ENCODE measurements around the gene ZNF197. TPM values are rescaled to one million over a fixed set of nuclear protein-coding genes. Genes with fewer than 3 reads are reported as not detected.
"Not testable (repeated sequence)": the region's sequence is repeated elsewhere in the genome, so short reads cannot be mapped to it uniquely, and the experiment has no call there.

ZNF197 gene
- total RNA-seq, 5 donors from 2014 or later (not counting 1 experiment from before 2014, with no cell fraction given) = 8.2 to 16.0 (median 14.4) TPM

GRCh38 chr3:44580971-44581370 lies 43.9 kb upstream of the ZNF197 start:
- H3K27ac Mint-ChIP-seq; H3K4me1 ChIP-seq (ENCODE audit: control insufficient read depth in 1 of 2, extremely low read depth in 1 of 2, insufficient read depth in 2 of 2, low read length in 2 of 2); H3K9me3 ChIP-seq; DNase-seq; POLR2A ChIA-PET; ATAC-seq (replicated peaks in 1 of 4); H3K4me3 ChIP-seq (ENCODE audit: control insufficient read depth in 1 of 2, extremely low read depth in 1 of 2, low read length in 1 of 2); H3K36me3 ChIP-seq (ENCODE audit: control insufficient read depth in 2 of 2, extremely low read depth in 1 of 2, insufficient read depth in 1 of 2, low read length in 1 of 2); H3K4me3 Mint-ChIP-seq; CTCF ChIA-PET; H3K27ac ChIP-seq (ENCODE audit: low read length): not testable (repeated sequence)
- H3K27me3 Mint-ChIP-seq = peaks cover 23 to 29% of the 10 kb centered on the region in 2 donors
- H3K4me1 Mint-ChIP-seq = peaks cover 8 to 16% (median 14%) of the 10 kb centered on the region in 3 donors
- H3K36me3 Mint-ChIP-seq = peaks cover 24% of the 10 kb centered on the region
- H3K27me3 ChIP-seq (replicated peaks in 1 of 2; ENCODE audit: control insufficient read depth in 2 of 2, extremely low read depth in 1 of 2, insufficient read depth in 2 of 2, low read length in 1 of 2) = peaks cover 0 to 14% of the 10 kb centered on the region in 2 experiments
- 77% methylated on average over 51 of the region's 62 CpGs for WGBS (ENCODE audit: insufficient coverage)
- H3K9me3 Mint-ChIP-seq = peaks cover 9 to 19% (median 15%) of the 10 kb centered on the region in 3 donors

GRCh38 chr3:44584646-44585501 lies 40.0 kb upstream of the ZNF197 start, which contains the start of gene ZNF660:
Gene ZNF660 (plus strand): TSS chr3:44584964. CDS start chr3:44594194, 9,230 bp downstream.
- WGBS (ENCODE audit: insufficient coverage) = 9% methylated on average over 39 of the region's 41 CpGs
- no peak within 1 kb of the TSS for H3K27ac ChIP-seq (ENCODE audit: low read length)

GRCh38 chr3:44596621-44597020 lies 28.2 kb upstream of the ZNF197 start:
- ATAC-seq (replicated peaks in 1 of 4) (no peak), DNase-seq (no peak)
- Mint-ChIP-seq H3K36me3 (peaks cover 13% of the 10 kb centered on the region), H3K27ac (no peak overlapping the region), H3K27me3 (peaks cover under 1 to 2% of the 10 kb centered on the region in 2 donors), H3K4me1 (no peaks in the 10 kb centered on the region), H3K4me3 (no peak overlapping the region), H3K9me3 (peaks cover 16 to 34% (median 30%) of the 10 kb centered on the region in 3 donors)
- H3K36me3 ChIP-seq (ENCODE audit: control insufficient read depth in 2 of 2, extremely low read depth in 1 of 2, insufficient read depth in 1 of 2, low read length in 1 of 2) = no peaks in the 10 kb centered on the region
- no peak overlapping the region for H3K4me3 ChIP-seq (ENCODE audit: control insufficient read depth in 1 of 2, extremely low read depth in 1 of 2, low read length in 1 of 2)
- no peaks in the 10 kb centered on the region for H3K9me3 ChIP-seq
- H3K27me3 ChIP-seq (replicated peaks in 1 of 2; ENCODE audit: control insufficient read depth in 2 of 2, extremely low read depth in 1 of 2, insufficient read depth in 2 of 2, low read length in 1 of 2) = no peaks in the 10 kb centered on the region
- H3K27ac ChIP-seq (ENCODE audit: low read length) = no peak overlapping the region
- no peaks in the 10 kb centered on the region for H3K4me1 ChIP-seq (ENCODE audit: control insufficient read depth in 1 of 2, extremely low read depth in 1 of 2, insufficient read depth in 2 of 2, low read length in 2 of 2)
- POLR2A ChIA-PET = no interaction called here
- CTCF ChIA-PET = no interaction called here
- WGBS (ENCODE audit: insufficient coverage) = 100% methylated on average over 1 of the region's 1 CpG

More at GRCh38 chr3:44584646-44585501, 40.0 kb upstream of the ZNF197 start, which contains the start of gene ZNF660:
- POLR2A ChIA-PET = no interaction called here
- Mint-ChIP-seq H3K27me3 (peaks cover 38 to 55% of the 10 kb centered on the region in 2 donors), H3K27ac (no peak within 1 kb of the TSS), H3K4me3 (peak within 1 kb of the TSS; percentile 25 to 68 (median 58)), H3K4me1 (peaks cover 8 to 16% (median 14%) of the 10 kb centered on the region in 3 donors), H3K9me3 (peaks cover 11 to 15% (median 11%) of the 10 kb centered on the region in 3 donors), H3K36me3 (peaks cover 25% of the 10 kb centered on the region)
- DNase-seq (peak in 5 of 35 experiments; percentile 0 to 16 (median 1)), ATAC-seq (replicated peaks in 1 of 4) (peak; percentile 40 to 55 (median 50))
- Histone ChIP-seq H3K27me3 (replicated peaks in 1 of 2; ENCODE audit: control insufficient read depth in 2 of 2, extremely low read depth in 1 of 2, insufficient read depth in 2 of 2, low read length in 1 of 2) (peaks cover 0 to 17% of the 10 kb centered on the region in 2 experiments), H3K4me1 (ENCODE audit: control insufficient read depth in 1 of 2, extremely low read depth in 1 of 2, insufficient read depth in 2 of 2, low read length in 2 of 2) (peaks cover 0 to 9% of the 10 kb centered on the region in 2 experiments), H3K36me3 (ENCODE audit: control insufficient read depth in 2 of 2, extremely low read depth in 1 of 2, insufficient read depth in 1 of 2, low read length in 1 of 2) (no peaks in the 10 kb centered on the region), H3K4me3 (ENCODE audit: control insufficient read depth in 1 of 2, extremely low read depth in 1 of 2, low read length in 1 of 2) (peak within 1 kb of the TSS; percentile 37 to 65), H3K9me3 (no peaks in the 10 kb centered on the region)
- CTCF ChIA-PET = interaction anchor here in 1 of 2 donors (0.6 kb wide), 1 partner anchor 18 kb away, joined by 5 read pairs; no protein-coding TSS in a partner anchor

DNA sequence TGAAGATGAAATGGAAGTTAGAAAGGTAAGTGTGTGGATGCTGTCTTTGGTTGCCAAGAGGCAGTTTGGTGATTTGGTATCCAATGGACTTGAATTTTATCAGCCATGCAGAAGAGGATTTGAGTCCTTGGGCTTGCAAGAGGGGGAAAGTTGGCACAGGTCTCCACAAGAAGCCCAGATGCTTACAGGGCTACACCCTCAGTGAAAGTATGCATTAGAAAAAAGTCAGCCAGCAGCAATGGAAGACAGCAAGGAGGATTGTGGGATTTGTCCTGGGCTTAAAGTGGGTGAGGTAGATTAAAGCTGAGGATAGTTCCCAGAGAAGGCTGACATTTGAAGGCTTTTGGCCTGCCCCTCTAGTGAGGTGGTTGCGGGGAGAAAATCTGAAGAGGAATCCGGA lies 23.1 kb upstream of the ZNF197 start:
- Mint-ChIP-seq H3K27ac (no peak overlapping the region), H3K4me3 (no peak overlapping the region), H3K4me1 (no peaks in the 10 kb centered on the region), H3K27me3 (peaks cover 2 to 8% of the 10 kb centered on the region in 2 donors), H3K36me3 (peaks cover 10% of the 10 kb centered on the region), H3K9me3 (peaks cover 0 to 6% (median 5%) of the 10 kb centered on the region in 3 donors)
- ChIA-PET CTCF (no interaction called here), POLR2A (no interaction called here)
- no peaks in the 10 kb centered on the region for H3K27me3 ChIP-seq (replicated peaks in 1 of 2; ENCODE audit: control insufficient read depth in 2 of 2, extremely low read depth in 1 of 2, insufficient read depth in 2 of 2, low read length in 1 of 2)
- ATAC-seq (replicated peaks in 1 of 4) = no peak
- no peak overlapping the region for H3K4me3 ChIP-seq (ENCODE audit: control insufficient read depth in 1 of 2, extremely low read depth in 1 of 2, low read length in 1 of 2)
- no peak overlapping the region for H3K27ac ChIP-seq (ENCODE audit: low read length)
- DNase-seq = no peak
- no peaks in the 10 kb centered on the region for H3K4me1 ChIP-seq (ENCODE audit: control insufficient read depth in 1 of 2, extremely low read depth in 1 of 2, insufficient read depth in 2 of 2, low read length in 2 of 2)
- no peaks in the 10 kb centered on the region for H3K36me3 ChIP-seq (ENCODE audit: control insufficient read depth in 2 of 2, extremely low read depth in 1 of 2, insufficient read depth in 1 of 2, low read length in 1 of 2)
- WGBS (ENCODE audit: insufficient coverage) = no CpG with 5 or more reads among the region's 2 CpGs
- H3K9me3 ChIP-seq = no peaks in the 10 kb centered on the region

DNA sequence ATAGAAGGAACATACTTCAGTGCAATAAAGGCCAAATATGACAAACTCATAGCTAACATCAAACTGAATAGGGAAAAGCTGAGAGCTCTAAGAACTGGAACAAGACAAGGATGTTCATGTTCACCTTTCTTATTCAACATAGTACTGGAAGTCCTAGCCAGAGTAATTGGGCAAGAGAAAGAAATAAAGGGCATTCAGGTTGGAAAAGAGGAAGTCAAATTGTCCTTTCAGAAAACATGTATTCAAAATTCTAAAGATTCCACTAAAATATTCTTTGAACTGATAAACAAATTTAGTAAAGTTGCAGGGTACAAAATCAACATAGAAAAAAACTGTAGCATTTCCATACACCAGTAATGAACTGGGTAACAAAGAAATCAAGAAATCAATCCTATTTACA lies 12.2 kb upstream of the ZNF197 start:
- Histone ChIP-seq H3K9me3 (no peaks in the 10 kb centered on the region), H3K27ac (ENCODE audit: low read length) (no peak overlapping the region), H3K4me1 (ENCODE audit: control insufficient read depth in 1 of 2, extremely low read depth in 1 of 2, insufficient read depth in 2 of 2, low read length in 2 of 2) (no peaks in the 10 kb centered on the region), H3K36me3 (ENCODE audit: control insufficient read depth in 2 of 2, extremely low read depth in 1 of 2, insufficient read depth in 1 of 2, low read length in 1 of 2) (no peaks in the 10 kb centered on the region), H3K27me3 (replicated peaks in 1 of 2; ENCODE audit: control insufficient read depth in 2 of 2, extremely low read depth in 1 of 2, insufficient read depth in 2 of 2, low read length in 1 of 2) (peaks cover 0 to 7% of the 10 kb centered on the region in 2 experiments), H3K4me3 (ENCODE audit: control insufficient read depth in 1 of 2, extremely low read depth in 1 of 2, low read length in 1 of 2) (no peak overlapping the region)
- Mint-ChIP-seq H3K27ac (no peak overlapping the region), H3K4me1 (no peaks in the 10 kb centered on the region), H3K36me3 (peaks cover 7% of the 10 kb centered on the region), H3K9me3 (no peaks in the 10 kb centered on the region), H3K27me3 (peaks cover 0 to 6% of the 10 kb centered on the region in 2 donors), H3K4me3 (no peak overlapping the region)
- ChIA-PET CTCF (no interaction called here), POLR2A (no interaction called here)
- ATAC-seq (replicated peaks in 1 of 4) = no peak
- DNase-seq = no peak

- Histone ChIP-seq H3K36me3 (ENCODE audit: control insufficient read depth in 2 of 2, extremely low read depth in 1 of 2, insufficient read depth in 1 of 2, low read length in 1 of 2) (peaks cover 0 to 29% of the 10 kb centered on the region in 2 donors), H3K27ac (ENCODE audit: low read length) (no peak overlapping the region), H3K4me3 (ENCODE audit: control insufficient read depth in 1 of 2, extremely low read depth in 1 of 2, low read length in 1 of 2) (no peak overlapping the region), H3K27me3 (replicated peaks in 1 of 2; ENCODE audit: control insufficient read depth in 2 of 2, extremely low read depth in 1 of 2, insufficient read depth in 2 of 2, low read length in 1 of 2) (no peaks in the 10 kb centered on the region), H3K4me1 (ENCODE audit: control insufficient read depth in 1 of 2, extremely low read depth in 1 of 2, insufficient read depth in 2 of 2, low read length in 2 of 2) (peaks cover 4 to 8% of the 10 kb centered on the region in 2 experiments), H3K9me3 (no peaks in the 10 kb centered on the region)
- CTCF ChIA-PET = no interaction called here
- H3K36me3 Mint-ChIP-seq = peaks cover 51% of the 10 kb centered on the region
- H3K4me3 Mint-ChIP-seq = no peak overlapping the region
- H3K4me1 Mint-ChIP-seq = peaks cover 45 to 52% (median 50%) of the 10 kb centered on the region in 3 donors
- DNase-seq = no peak
- POLR2A ChIA-PET = no interaction called here
- H3K27ac Mint-ChIP-seq = no peak overlapping the region
- no peaks in the 10 kb centered on the region for H3K27me3 Mint-ChIP-seq
- no peak for ATAC-seq (replicated peaks in 1 of 4)
- 100% methylated on average over 1 of the region's 2 CpGs for WGBS (ENCODE audit: insufficient coverage)
- no peaks in the 10 kb centered on the region for H3K9me3 Mint-ChIP-seq
Measured at GRCh38 chr3:44628716-44629115, 3.9 kb downstream of the ZNF197 start.
